AG09319 (cell line): ENCODE measurements around the gene ACAN.

Experiments used
- DNase-seq: peaks from one replicate; pipeline ENCODE4 v3.0.0-alpha.2; 2010; ENCODE audit warnings: low read depth; ENCODE audit errors: extremely low read depth
- TF ChIP-seq, protein P1 (sequence below): IDR thresholded peaks from 2 replicates; pipeline ENCODE4 v1.5.1; 2011; ENCODE audit warnings: low read depth, mild to moderate bottlenecking, inconsistent platforms, low read length, moderate library complexity

Gene ACAN

DNA sequence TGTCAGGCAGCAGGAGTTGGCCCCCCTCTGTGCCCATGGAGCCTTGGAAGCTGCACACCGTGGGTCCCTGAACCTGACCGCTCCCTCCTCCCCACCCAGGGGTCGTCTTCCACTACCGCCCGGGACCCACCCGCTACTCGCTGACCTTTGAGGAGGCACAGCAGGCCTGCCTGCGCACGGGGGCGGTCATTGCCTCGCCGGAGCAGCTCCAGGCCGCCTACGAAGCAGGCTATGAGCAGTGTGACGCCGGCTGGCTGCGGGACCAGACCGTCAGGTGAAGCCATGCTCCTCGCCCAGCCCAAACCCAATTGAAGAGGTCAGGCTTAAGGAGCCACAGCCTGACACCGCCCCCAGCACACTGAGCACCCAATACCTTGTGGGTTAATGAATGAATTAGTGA lies 43.9 kb downstream of the ACAN start:
- TF ChIP-seq, protein P1, sequence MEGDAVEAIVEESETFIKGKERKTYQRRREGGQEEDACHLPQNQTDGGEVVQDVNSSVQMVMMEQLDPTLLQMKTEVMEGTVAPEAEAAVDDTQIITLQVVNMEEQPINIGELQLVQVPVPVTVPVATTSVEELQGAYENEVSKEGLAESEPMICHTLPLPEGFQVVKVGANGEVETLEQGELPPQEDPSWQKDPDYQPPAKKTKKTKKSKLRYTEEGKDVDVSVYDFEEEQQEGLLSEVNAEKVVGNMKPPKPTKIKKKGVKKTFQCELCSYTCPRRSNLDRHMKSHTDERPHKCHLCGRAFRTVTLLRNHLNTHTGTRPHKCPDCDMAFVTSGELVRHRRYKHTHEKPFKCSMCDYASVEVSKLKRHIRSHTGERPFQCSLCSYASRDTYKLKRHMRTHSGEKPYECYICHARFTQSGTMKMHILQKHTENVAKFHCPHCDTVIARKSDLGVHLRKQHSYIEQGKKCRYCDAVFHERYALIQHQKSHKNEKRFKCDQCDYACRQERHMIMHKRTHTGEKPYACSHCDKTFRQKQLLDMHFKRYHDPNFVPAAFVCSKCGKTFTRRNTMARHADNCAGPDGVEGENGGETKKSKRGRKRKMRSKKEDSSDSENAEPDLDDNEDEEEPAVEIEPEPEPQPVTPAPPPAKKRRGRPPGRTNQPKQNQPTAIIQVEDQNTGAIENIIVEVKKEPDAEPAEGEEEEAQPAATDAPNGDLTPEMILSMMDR: no peak
- DNase-seq: no peak

- no peak for DNase-seq
- TF ChIP-seq, protein P1: no peak
Measured at GRCh38 chr15:88848203-88848602, 45.0 kb downstream of the ACAN start.

GRCh38 chr15:88849376-88850072 lies 46.3 kb downstream of the ACAN start:
- DNase-seq: no peak
- TF ChIP-seq, protein P1: no peak

DNA sequence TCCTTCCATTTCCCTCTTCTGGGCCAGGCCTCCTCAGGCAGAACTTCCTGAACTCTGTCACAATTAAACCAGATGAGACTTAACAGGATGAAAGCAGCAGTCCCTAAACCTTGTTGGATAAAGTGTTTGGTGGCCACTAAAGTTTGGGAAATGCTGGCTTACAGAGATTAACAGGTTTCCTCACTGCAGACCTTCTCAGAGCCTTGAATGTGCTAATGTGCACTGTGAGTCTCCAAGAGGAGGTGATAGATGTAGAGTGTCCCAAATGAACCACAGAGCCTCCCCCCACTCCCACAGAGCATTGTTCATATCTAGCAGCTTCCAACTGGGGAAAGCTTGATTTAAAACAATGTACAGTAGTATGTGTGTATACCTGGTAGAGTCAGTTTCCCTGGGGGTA lies 49.2 kb downstream of the ACAN start:
- no peak for DNase-seq
- TF ChIP-seq, protein P1: no peak

GRCh38 chr15:88858934-88859333 lies 55.7 kb downstream of the ACAN start:
- no peak for DNase-seq
- TF ChIP-seq, protein P1: no peak

DNA sequence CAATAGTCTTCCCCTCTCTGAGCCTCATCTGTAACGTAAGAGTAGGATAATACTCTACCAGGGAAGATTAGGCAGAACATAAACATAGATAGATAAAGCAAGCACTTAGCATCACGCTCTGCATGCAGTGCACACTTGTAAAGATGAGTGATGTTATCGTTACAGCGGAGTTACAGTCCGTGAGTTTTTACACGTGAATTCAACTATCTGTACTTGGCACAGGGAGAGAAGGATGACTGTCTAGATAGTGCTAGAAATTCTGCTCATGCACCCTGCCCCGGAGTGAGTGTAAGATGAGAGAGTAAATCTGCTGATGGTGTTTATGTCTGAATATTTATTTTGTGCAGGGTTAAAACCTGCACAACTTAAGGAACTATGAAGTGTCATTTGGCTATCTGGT lies 56.3 kb downstream of the ACAN start:
- TF ChIP-seq, protein P1: no peak
- DNase-seq: no peak

DNA sequence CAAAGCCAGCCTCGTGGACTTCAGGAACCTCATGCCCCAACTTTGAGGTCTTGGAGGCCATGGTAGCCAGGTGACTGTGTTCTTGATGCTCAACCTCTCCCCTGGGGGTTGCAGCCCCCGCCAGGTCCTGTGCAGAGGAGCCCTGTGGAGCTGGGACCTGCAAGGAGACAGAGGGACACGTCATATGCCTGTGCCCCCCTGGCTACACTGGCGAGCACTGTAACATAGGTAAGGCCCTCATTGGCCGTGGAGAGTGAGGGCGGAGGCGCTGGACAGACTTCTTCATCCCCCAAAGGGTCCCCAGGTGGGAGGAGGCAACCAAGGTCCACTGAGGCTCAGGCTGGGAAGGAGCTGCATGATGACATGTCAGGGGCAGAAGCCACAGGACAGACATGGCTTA lies 57.0 kb downstream of the ACAN start:
- TF ChIP-seq, protein P1: no peak
- DNase-seq: no peak
